Osteoblast (primary cell): ENCODE results near the gene CROCC. TPM values are rescaled to one million over a fixed set of nuclear protein-coding genes. Genes with fewer than 3 reads are reported as not detected.
"Not testable (repeated sequence)": the region's sequence is repeated elsewhere in the genome, so short reads cannot be mapped to it uniquely, and the experiment has no call there.

Source experiments
- DNase-seq: peaks from one replicate; pipeline ENCODE4 v3.0.0; 2011; ENCODE audit warnings: low spot score, mixed read lengths; ENCODE audit not compliant: insufficient read length; ENCODE audit errors: missing footprints
- H2AFZ ChIP-seq: 2 replicates; pipeline ENCODE4 v1.6.0; 2011; ENCODE audit warnings: mild to moderate bottlenecking, low read length
- H3K27ac ChIP-seq: 2 replicates; pipeline ENCODE4 v1.5.1; 2011; ENCODE audit warnings: mild to moderate bottlenecking, low read depth, low read length, moderate library complexity
- H3K27me3 ChIP-seq: 2 replicates; pipeline ENCODE4 v1.6.0; 2012; ENCODE audit warnings: mild to moderate bottlenecking, control low read depth, inconsistent platforms, low read length, moderate library complexity; ENCODE audit not compliant: insufficient read depth
- H3K36me3 ChIP-seq: 2 replicates; pipeline ENCODE4 v1.5.1; 2011; ENCODE audit warnings: mild to moderate bottlenecking, low read length, control low read depth, moderate library complexity; ENCODE audit not compliant: insufficient read depth
- H3K4me1 ChIP-seq: 2 replicates; pipeline ENCODE4 v1.5.1; 2011; ENCODE audit warnings: mild to moderate bottlenecking, low read length, control low read depth, moderate library complexity; ENCODE audit not compliant: insufficient read depth
- H3K4me2 ChIP-seq: 2 replicates; pipeline ENCODE4 v1.6.0; 2011; ENCODE audit warnings: mild to moderate bottlenecking, low read length; ENCODE audit not compliant: insufficient read depth
- H3K4me3 ChIP-seq: fragments of 200-600 bp; sonication (generic); 3 replicates; pipeline ENCODE4 v1.5.1; 2012; ENCODE audit warnings: mild to moderate bottlenecking, low read length, inconsistent platforms; ENCODE audit not compliant: insufficient read depth
- H3K79me2 ChIP-seq: 2 replicates; pipeline ENCODE4 v1.6.0; 2012; ENCODE audit warnings: mild to moderate bottlenecking, low read length, control low read depth, inconsistent platforms; ENCODE audit not compliant: insufficient read depth
- H3K9me3 ChIP-seq: 2 replicates; pipeline ENCODE4 v1.5.1; 2011; ENCODE audit warnings: low read depth, low read length, control low read depth
- H4K20me1 ChIP-seq: 2 replicates; pipeline ENCODE4 v1.6.0; 2012; ENCODE audit warnings: mild to moderate bottlenecking, low read length, control low read depth; ENCODE audit not compliant: insufficient read depth
- total RNA-seq: library from RNA; depleted of rRNA; stranded (reverse); fragments of >200 nt; gene quantifications from 2 replicates; pipeline ENCODE4 v1.2.3, GENCODE V29; 2012
- TF ChIP-seq, protein P1 (sequence below): IDR thresholded peaks from 2 replicates; pipeline ENCODE4 v1.5.1; 2011; ENCODE audit warnings: mild to moderate bottlenecking, low read depth, low read length, moderate library complexity; ENCODE audit errors: extremely low read depth

The CROCC gene
- total RNA-seq, 1 donor: 20.3 TPM

DNA sequence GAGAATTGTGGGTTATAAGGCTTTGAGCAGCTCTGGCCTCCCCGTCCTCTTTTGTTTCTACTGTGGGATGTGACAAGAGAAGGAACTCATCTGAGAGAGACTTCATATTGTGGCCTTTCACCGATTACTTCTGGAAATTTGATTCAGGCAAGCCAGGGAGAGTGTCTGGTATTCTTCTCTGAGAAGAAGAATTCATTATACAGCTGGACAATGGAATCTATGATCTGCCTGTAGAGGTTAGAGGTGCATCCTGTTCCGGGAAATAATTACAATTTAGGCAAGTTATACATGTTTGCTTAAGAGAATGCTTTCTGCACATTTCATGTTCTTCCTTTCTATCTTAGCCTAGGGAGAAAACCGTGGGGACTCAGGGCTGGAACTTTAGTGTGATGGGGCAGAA is 38.7 kb upstream of the CROCC start:
- no peak overlapping the region for H3K4me3 ChIP-seq
- H3K4me1 ChIP-seq: no peaks in the 10 kb centered on the region
- TF ChIP-seq, protein P1, sequence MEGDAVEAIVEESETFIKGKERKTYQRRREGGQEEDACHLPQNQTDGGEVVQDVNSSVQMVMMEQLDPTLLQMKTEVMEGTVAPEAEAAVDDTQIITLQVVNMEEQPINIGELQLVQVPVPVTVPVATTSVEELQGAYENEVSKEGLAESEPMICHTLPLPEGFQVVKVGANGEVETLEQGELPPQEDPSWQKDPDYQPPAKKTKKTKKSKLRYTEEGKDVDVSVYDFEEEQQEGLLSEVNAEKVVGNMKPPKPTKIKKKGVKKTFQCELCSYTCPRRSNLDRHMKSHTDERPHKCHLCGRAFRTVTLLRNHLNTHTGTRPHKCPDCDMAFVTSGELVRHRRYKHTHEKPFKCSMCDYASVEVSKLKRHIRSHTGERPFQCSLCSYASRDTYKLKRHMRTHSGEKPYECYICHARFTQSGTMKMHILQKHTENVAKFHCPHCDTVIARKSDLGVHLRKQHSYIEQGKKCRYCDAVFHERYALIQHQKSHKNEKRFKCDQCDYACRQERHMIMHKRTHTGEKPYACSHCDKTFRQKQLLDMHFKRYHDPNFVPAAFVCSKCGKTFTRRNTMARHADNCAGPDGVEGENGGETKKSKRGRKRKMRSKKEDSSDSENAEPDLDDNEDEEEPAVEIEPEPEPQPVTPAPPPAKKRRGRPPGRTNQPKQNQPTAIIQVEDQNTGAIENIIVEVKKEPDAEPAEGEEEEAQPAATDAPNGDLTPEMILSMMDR: no peak
- peak; percentile 38 for DNase-seq
- H2AFZ ChIP-seq: no peak overlapping the region
- H3K27ac ChIP-seq: no peak overlapping the region
- no peaks in the 10 kb centered on the region for H3K9me3 ChIP-seq
- H3K4me2 ChIP-seq: no peak overlapping the region
- H3K36me3 ChIP-seq: no peaks in the 10 kb centered on the region
- H4K20me1 ChIP-seq: no peaks in the 10 kb centered on the region
- H3K79me2 ChIP-seq: no peaks in the 10 kb centered on the region
- peaks cover 11% of the 10 kb centered on the region for H3K27me3 ChIP-seq

- H2AFZ ChIP-seq, H3K4me1 ChIP-seq, H3K27me3 ChIP-seq, H3K4me3 ChIP-seq, H3K9me3 ChIP-seq, H3K79me2 ChIP-seq, H3K36me3 ChIP-seq, DNase-seq, H3K27ac ChIP-seq, H4K20me1 ChIP-seq, H3K4me2 ChIP-seq: not testable (repeated sequence)
These were observed 37.2 kb upstream of the CROCC start for GRCh38 chr1:16884487-16884886.

- Histone ChIP-seq H4K20me1 (no peaks in the 10 kb centered on the region), H3K4me2 (no peak overlapping the region)
- TF ChIP-seq, protein P1: no peak
These were observed 34.7 kb upstream of the CROCC start for GRCh38 chr1:16886860-16887605.

DNA sequence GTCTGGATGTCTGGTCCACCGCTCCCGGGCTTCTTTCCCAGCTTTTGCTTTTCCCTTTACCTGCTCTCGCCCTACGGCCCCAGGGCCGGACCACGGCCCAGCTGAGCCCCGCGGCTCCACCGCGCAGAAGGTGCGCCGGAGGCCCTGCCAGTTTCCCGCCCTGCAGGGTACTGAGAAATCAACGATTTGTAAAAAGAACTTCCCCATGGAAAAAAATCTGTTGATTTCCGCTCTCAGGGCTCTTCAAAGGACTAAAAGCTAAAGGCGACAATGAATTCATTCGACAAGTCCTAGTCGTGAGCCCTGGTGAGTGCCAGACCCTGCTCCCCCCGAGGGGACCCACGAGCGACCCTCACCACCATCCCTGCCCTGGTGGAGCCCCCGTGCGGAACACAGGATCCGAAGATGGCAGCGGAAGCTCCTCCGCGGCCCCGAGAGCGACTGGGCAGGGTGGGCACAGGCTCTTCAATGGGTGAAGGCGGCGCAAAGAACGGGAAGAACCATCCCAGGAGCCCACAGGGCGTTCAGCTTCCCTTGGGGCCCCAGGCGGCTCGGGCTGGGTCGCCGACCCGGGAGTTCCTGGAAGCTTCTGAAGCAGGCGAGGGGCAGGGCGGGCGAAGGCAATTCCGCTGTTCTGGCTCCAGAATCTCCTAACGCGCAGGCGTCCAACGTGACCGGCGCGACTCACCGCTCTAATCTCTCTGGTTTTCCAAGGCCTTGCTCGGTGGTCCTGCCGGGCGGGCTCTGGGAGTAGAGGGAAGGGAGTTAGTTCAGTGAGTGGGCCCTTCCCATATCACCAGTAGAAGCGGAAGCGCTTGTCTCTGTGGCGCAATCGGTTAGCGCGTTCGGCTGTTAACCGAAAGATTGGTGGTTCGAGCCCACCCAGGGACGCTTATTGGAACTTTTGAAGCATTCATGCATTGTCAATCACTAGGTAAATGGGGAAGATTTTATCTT is 32.6 kb upstream of the CROCC start:
- no peaks in the 10 kb centered on the region for H3K36me3 ChIP-seq
- TF ChIP-seq, protein P1: peak; percentile 17
- H3K79me2 ChIP-seq: no peaks in the 10 kb centered on the region
- H3K27ac ChIP-seq: peak overlapping the region; percentile 25
- H3K4me3 ChIP-seq: peak overlapping the region; percentile 80
- H2AFZ ChIP-seq: peak overlapping the region; percentile 98
- peak; percentile 95 for DNase-seq
- no peaks in the 10 kb centered on the region for H4K20me1 ChIP-seq
- H3K27me3 ChIP-seq: no peaks in the 10 kb centered on the region
- peak overlapping the region; percentile 85 for H3K4me2 ChIP-seq
- H3K9me3 ChIP-seq: no peaks in the 10 kb centered on the region
- no peaks in the 10 kb centered on the region for H3K4me1 ChIP-seq

More at GRCh38 chr1:16886860-16887605, 34.7 kb upstream of the CROCC start:
- Histone ChIP-seq H3K36me3 (no peaks in the 10 kb centered on the region), H3K9me3 (no peaks in the 10 kb centered on the region), H3K4me1 (no peaks in the 10 kb centered on the region), H3K79me2 (no peaks in the 10 kb centered on the region), H3K4me3 (no peak overlapping the region), H2AFZ (no peak overlapping the region), H3K27me3 (peaks cover 5% of the 10 kb centered on the region), H3K27ac (no peak overlapping the region)
- no peak for DNase-seq

- not testable (repeated sequence) for H3K4me3 ChIP-seq, H3K9me3 ChIP-seq, H3K27ac ChIP-seq, H3K4me1 ChIP-seq, H3K4me2 ChIP-seq, H3K36me3 ChIP-seq, H4K20me1 ChIP-seq, H2AFZ ChIP-seq, DNase-seq, H3K79me2 ChIP-seq, H3K27me3 ChIP-seq
These were observed 31.2 kb upstream of the CROCC start for GRCh38 chr1:16890539-16891021.

DNA sequence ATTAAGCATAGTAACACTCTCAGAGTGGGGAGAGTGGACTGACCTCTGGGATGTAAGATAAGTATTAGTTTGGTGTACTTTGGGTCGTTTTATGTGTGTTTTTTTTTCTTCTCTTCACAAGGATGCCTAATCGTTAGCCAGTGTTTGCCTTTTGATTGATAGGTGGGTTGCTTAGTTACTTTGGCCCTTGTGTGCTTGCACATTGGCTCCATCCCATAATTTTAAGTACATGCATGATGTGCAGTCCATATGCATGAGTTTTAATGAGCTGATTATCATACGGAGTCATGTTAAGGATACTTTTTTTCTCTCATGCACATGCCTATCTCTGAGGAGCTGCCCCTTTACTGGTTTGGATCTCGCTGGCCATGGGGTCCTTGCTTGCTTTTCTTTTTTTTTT is 30.7 kb upstream of the CROCC start:
- H2AFZ ChIP-seq, H3K36me3 ChIP-seq, H3K27ac ChIP-seq, H3K9me3 ChIP-seq, H3K79me2 ChIP-seq, H4K20me1 ChIP-seq, H3K4me3 ChIP-seq, H3K4me1 ChIP-seq, DNase-seq, H3K27me3 ChIP-seq, H3K4me2 ChIP-seq: not testable (repeated sequence)
